Left hindlimb (tissue), 1 donor: ENCODE results near the gene ITGB4.
"Not testable (repeated sequence)": the region's sequence is repeated elsewhere in the genome, so short reads cannot be mapped to it uniquely, and the experiment has no call there.

Experiments
- DNase-seq: peaks from one replicate; pipeline ENCODE4 v3.0.0-alpha.2; 2018

Gene ITGB4

DNA sequence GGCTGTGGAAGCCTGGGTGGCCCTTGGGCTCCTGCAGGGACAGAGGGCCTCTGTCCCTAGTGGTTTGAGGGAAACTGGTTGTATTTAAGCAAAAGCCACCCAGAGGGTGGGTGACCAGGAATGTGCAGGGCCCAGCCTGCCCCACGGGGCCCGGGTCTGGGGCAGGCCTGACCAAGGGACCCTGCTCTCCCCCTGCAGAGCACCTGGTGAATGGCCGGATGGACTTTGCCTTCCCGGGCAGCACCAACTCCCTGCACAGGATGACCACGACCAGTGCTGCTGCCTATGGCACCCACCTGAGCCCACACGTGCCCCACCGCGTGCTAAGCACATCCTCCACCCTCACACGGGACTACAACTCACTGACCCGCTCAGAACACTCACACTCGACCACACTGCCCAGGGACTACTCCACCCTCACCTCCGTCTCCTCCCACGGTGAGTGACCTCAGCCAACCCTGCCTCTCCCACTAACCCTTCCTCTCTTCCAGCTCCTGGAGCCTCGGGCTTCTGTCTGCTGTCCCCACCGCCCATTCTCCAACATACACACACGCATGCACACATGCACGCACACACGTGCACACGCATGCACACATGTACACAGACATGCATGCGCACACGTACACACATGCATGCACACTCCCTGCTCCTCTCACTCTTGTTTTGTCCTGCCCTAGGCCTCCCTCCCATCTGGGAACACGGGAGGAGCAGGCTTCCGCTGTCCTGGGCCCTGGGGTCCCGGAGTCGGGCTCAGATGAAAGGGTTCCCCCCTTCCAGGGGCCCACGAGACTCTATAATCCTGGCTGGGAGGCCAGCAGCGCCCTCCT lies 33.3 kb downstream of the ITGB4 start:
- DNase-seq: no peak

DNA sequence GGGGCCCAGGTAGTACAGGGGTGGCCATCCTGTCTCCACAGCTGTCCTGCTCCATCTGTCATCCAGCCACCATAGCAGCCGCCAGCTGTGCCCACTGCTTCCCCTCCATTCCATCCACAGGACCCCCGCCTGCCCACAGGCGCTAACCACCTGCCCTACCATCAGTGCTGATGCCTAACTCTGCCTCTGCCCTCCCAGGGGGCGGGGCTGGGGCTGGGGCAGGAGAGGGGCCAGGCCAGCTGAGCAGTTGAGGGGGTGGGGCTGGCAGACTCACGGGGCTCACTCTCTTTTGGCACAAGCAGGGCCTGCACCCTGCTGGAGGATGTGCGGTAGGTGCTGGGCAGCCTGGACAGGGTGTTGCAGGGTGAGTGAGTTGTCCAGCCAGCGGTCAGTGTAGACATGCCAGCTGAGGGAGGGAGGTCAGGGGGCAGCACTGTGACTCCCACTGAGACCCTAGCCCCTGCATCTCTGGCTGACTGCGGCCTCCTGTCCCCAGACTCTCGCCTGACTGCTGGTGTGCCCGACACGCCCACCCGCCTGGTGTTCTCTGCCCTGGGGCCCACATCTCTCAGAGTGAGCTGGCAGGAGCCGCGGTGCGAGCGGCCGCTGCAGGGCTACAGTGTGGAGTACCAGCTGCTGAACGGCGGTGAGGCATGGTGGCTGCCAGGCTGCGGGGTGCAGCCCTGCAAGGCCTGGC lies 34.1 kb downstream of the ITGB4 start:
- DNase-seq: peak; percentile 60

DNA sequence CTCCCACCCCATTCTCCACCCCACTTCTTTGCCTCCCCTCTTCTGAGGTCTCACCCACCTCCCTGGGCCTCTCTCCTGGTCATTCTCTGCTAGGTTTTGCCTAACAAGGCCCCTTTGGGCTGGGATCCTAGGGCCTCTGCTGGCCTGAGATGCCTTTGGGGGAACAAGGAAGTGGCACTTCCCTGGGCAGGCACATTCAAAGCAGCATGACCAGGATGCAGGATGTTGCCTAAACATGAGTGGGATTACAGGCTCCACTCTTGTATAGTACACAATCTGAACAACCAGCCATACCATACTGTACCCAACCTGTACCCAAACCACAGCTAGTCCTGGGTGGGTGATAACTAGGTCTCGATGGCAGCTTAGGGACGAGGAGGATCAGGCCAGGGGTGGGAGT lies 34.7 kb downstream of the ITGB4 start:
- no peak for DNase-seq

DNA sequence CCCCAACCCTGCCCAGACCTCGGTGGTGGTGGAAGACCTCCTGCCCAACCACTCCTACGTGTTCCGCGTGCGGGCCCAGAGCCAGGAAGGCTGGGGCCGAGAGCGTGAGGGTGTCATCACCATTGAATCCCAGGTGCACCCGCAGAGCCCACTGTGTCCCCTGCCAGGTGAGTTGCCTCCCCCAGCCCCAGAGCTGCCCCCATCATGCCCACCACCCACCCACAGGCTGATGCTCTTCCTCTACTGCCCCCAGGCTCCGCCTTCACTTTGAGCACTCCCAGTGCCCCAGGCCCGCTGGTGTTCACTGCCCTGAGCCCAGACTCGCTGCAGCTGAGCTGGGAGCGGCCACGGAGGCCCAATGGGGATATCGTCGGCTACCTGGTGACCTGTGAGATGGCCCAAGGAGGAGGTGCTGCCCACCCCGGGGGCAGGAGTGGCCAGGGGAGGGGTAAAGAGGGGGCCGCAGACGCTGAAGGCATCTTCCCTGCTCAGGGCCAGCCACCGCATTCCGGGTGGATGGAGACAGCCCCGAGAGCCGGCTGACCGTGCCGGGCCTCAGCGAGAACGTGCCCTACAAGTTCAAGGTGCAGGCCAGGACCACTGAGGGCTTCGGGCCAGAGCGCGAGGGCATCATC lies 35.3 kb downstream of the ITGB4 start:
- no peak for DNase-seq

DNA sequence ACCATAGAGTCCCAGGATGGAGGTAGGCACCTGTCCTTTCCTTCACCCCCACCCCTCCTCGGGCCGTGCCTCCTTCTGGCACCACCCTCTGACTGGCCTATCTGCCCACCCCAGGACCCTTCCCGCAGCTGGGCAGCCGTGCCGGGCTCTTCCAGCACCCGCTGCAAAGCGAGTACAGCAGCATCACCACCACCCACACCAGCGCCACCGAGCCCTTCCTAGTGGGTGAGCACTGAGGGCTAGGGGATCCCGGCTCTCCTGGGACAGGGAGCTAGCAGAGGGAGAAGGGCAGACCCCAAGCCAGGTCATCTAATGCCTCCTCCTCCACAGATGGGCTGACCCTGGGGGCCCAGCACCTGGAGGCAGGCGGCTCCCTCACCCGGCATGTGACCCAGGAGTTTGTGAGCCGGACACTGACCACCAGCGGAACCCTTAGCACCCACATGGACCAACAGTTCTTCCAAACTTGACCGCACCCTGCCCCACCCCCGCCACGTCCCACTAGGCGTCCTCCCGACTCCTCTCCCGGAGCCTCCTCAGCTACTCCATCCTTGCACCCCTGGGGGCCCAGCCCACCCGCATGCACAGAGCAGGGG lies 35.9 kb downstream of the ITGB4 start:
- no peak for DNase-seq

DNA sequence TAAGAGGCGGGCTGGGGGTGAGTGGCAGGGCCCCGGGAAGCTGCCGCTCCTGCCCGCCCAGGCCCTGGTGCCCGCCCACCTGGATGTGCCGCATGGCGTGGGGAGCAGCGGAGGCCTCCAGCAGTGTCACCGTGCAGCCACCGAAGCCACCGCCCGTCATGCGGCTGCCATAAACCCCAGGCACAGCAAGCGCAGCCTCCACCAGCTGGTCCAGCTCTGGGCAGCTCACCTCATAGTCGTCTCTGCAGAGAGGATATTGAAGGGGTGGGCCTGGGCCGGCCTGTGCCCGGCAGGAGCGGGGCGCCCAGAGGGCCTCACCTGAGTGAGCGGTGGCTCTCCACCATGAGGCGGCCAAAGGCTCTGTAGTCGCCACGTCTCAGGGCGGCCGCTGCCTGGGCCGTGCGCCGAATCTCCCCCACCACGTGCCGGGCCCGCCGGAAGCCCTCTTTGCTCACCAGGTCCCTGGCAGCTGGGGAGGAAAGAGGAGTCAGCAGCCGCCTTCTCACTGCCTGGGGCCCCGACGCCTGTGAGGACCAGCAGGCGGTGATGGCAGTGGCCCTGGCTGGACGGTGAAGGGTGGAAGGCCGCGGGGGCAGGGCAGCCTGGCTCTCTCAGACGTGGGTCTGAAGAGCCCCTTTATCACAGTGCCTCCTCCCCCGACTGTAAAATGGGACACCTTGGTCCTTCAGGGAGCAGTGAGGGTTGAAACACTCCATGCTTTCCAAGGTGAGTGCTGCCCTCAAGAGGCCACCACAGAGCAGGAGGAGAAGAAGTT lies 37.1 kb downstream of the ITGB4 start:
- DNase-seq: no peak

DNA sequence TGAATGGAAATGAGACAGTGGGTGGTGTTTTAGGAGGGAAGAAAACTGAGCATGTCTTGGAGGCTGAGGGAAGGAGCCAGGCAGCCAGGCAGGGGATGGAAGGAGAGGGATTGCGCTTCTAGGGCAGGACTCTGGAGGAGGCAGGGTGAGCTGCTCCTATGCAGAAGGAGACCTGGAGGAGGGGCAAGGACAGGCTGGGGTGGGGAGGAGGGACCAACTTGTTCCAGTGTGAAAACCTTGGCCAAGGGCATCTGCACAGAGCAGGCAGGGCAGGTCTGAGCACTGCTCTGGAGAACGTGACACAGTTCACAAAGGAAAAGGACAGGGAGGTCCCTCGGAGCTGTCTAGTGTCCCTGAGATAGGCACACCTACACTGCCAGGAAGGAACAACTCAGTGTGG lies 38.2 kb downstream of the ITGB4 start:
- no peak for DNase-seq

DNA sequence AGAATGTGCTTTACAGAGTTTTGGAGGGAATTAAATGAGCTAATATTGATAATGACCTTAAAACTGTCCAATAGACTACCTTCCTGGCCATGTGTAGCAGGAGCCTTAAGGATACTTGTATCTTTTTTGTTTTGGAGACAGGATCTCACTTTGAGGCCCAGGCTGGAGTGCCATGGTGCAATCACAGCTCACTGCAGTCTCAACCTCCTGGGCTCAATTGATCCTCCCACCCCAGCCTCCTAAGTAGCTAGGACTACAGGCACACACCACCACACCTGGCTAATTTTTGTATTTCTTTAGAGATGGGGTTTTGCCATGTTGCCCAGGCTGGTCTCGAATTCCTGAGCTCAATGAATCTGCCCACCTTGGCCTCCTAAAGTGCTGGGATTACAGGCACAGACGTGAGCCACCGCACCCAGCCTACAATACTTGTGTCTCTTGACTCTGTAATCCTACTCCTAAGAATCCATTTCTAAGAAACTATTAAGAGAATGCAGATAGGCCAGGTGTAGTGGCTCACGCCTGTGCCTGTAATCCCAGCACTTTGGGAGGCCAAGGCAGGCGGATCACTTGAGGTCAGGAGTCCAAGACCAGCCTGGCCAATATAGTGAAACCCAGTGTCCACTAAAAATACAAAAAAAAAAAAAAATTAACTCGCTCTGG lies 38.9 kb downstream of the ITGB4 start:
- DNase-seq: not testable (repeated sequence)

DNA sequence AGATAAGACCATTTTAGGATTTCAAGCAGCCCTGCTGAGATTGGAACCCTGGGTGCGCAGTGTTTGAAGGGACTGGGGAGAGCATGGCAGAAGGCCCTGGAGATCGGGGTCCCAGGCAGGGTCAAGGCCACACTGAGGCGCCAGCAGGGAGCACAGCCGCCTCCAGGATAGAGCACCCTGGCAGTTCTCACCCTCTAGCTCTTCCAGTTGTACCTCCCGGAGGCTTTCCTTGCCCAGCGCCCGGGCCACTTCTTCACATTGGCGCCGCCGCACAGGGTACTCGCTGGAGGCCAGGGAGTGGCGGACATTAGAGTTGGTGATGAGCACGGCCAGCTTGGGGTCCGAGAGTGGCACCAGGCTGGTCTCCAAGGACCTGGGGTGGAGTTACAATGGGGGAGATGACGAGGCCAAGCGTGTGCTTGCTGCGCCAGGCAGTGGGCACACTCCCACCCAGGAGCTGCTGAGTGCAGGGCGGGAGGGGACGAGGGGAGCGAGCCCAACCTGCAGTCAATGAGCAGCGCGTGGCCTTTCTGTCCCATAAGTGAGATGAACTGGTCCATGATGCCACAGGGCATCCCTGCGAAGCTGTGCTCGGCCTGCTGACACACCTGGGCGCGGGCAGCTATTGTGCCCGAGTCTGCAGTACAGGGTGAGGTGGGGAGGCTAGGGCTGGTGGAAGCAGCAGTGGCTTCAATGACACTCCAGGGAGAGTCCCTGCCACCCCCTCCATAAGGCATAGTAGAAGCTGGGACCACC lies 41.4 kb downstream of the ITGB4 start:
- DNase-seq: no peak

DNA sequence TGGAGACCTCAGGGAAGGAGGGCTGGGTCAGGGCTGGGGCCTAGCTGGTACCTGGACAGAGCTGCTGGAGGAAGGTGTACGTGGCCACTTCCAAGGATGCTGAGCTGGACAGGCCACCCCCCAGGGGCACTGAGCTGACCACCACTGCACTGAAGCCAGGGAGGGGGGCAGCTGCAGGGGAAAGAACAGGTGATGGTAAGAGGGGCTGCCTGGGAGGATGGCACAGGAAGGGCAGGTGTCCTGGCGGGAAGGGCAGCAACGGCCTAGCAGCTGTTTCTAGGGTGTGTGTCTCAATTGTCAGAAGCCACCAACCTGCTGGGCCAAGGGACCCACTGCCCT lies 42.0 kb downstream of the ITGB4 start:
- no peak for DNase-seq

DNA sequence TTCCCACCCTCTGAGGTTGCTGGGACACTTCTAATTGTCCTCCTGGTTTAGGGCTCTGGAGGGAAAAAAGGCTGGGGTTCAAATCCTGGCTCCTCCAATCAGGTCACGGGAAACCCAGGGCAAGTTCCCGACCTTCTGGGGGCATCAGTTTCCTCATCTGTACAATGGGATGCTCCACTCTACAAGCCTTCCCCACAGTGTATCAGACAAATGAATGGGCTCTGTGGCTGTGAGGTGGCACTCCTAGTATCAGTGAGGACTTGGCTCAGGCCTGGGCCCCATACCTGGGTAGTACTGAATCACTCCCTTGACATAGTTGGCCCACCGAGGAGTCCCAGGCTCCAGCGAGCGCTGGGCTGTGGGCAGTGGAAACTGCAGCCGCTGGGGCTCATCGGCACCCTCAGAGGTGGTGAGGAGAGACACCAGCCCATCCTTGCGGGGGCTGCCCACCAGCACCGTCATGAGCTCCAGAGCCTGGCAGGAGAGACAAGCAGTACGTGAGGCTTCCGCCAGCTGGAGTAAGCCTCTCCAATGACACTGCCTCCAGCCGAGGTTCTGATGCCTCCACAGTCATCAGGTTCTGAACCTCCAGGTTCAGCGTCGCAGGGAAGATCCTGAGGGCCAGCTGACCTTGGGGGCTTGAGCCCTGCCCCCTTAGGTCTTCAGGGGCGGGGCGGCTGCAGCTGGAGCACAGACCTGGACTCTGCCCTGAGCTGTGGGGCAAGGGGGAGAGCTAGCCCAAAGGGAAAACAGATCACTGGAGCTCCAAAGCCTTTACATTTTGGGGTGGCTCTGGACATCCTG lies 42.6 kb downstream of the ITGB4 start:
- DNase-seq: no peak

DNA sequence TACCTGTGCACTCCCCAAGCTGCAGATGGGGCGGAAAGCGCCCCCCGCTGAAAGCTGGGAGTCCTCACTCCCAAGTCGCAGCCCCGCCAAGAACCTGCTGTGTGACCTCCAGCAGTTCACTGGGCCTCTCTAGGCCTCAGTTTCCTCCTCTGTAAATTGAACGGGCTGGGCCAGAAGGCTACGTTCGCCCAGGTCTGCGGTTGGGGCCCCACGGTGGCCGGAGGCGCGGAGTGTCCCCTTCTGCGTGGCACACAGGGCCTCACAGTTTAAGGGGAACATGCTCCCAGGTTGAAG lies 43.1 kb downstream of the ITGB4 start:
- DNase-seq: no peak

DNA sequence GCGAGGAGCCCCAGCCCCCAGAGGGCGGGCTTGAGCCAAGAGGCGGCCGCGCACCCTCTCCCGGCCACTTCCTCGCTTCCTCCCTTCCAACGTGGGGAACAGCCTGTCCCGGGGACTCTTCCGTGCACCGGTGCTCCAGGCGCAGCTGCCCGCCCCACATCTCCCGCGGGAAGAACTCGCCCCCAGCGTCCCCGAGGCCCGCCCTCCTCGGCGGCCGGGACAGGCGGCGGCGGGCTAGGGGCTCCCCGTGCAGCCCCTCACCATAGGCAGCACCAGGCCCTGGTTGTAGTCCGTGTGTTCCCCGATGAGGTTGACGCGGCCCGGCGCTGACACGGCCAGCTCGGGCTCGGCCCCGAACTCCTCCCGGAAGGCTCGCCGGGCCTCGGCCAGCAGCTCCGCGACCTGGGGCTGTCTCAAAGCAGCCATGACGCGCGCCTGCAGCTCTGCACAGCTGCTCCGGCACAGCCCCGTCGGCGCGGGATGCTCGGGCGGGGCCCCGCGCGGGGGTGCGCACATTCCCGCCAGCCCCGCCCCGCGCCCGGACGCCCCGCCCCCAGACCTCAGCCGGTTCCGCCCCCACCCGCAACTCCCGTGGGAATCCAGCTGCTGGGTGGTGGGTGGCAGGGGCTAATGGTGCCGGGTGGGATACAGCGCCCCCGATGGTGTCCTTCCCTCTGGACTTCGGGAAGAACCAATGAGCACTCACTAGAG lies 43.6 kb downstream of the ITGB4 start, which contains the start of gene GALK1:
TSS of gene GALK1 (minus strand) at position 482 of the 711 bp plus-strand sequence. CDS start at position 426, 56 bp downstream.
- peak; percentile 84 for DNase-seq

DNA sequence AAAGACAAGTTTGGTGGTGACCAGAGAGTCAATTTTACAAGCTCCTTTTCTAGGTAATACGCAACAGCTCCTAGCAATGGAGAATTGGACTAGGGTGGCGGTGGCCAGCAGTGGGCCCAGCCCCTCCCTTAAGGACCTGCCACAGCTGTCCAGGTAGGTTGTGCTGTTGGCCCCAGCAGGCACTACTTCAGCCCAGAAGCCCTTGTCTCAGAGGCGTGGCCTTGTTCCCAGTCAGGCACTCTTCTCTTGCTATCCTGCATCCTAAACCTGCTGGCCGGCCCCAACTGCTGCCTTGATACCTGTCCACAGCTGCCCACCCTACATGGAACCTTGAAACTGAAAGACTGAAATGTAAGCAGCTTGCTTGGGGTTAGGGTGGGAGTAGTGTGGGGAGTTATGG lies 44.7 kb downstream of the ITGB4 start:
- no peak for DNase-seq

DNA sequence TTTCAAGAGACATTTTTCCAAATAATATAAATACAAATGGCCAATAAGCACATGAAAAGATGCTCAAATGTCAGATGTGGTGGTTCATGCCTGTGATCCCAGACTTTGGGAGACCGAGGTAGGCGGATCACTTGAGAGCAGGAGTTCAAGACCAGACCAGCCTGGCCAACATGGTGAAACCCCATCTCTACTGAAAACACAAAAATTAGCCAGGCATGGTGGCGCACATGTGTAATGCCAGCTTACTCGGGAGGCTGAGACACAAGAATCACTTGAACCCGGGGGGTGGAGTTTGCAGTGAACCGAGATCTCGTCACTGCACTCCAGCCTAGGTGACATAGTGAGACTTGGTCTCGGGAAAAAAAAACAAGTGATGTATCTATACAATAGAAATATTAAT lies 46.6 kb downstream of the ITGB4 start:
- no peak for DNase-seq

DNA sequence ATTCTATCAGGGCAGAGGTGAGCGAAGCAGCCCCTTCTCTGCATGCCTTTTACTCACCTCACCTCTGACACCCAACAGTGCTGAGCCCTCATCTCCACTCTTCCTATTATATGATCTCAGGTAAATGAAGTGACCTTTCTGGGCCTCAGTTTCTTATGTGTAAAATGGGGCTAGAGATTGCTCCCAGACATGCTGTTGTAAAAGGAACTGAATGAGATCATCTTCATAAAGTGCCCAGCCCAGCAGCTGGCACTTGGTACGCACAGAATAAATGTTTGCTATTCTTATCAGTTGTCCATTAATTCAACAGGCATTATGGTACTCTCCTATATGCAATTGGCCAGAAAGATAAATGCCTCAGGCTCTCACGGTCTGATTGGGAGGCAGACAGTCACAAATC lies 48.3 kb downstream of the ITGB4 start:
- DNase-seq: no peak

DNA sequence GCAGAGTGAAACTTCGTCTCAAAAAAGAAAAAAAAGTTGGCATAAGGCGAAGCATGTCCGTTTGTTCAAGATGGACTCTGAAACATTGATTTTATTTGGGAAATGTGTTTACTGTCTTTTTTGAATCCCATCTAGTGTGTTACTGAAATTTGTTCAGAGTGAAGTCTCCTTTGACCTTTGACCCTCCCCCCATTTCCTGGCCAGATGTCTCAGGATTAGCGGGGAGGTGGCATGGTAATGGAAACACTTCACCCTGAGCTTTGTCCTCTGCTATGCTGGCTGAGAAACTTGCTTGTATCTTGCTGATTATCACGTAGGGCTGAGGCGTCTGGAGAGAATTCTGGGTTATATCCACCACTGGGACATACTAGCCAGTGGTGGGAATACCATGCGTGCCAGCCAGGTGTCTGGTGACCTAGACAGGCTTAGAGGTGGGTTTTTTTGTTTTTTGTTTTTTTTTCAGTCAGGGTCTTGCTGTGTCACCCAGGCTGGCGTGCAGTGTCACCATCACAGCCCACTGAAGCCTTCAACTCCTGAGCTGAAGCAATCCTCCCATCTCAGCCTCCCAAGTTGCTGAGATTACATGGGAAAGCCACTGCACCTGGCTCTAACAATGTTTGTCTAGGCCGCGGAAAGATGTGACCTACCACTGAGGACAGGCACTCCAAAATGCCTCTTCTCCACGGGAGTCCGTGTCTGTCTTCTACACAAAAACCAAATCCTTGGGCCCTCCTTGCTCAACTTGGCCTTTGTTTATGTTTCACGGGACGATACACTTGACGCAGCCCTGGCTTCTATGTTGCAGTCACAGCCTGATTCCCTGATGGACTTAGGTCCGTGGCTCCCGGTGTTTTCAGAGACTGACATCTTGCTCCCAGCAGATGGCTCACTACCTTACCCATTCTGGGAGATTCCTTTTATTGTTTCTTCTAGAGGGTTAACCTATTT lies 50.3 kb downstream of the ITGB4 start:
- no peak for DNase-seq

DNA sequence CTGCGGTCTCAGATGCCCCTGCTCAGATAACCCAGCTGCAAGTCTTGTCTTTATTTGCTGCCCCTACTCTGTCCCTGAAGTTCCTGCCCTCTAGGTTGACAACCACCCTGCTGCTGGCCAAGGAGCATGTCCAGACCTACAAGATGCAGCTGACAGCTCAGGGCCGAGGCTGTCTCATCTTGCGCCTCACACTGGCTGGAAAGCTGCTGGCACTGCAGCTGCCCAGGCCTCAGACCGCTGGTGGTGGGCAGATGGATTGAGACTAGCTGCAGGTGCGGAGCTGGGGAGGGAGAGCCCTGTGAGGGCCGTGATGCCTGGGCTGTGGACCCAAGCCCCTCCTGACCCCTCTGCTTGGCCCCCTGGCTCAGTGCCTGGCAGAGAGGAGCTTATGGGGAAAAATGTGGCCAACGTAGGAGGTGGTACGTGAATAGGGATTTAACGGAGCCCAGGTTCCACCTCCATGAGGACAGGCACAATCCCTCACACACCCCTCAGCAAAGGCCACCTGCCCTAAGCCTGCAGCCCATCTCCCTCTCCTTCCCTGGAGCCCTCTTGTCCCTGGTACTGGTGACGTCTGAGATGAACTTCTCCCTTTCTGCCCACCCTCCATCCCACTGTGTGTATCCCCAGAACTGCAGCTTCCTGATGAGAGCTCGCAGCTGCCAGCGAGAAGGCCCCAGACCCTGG lies 52.0 kb downstream of the ITGB4 start:
- no peak for DNase-seq
